SK-N-MC (cell line): ENCODE results near the gene NCAPD2.

Source experiments
- DNase-seq: peaks from one replicate; pipeline ENCODE4 v3.0.0-alpha.2; 2011; ENCODE audit warnings: low read depth, low spot score
- H3K27ac ChIP-seq: fragments of 200-600 bp; sonication (generic); 2 replicates; pipeline ENCODE4 v1.5.1; 2016; ENCODE audit warnings: mixed run types
- H3K36me3 ChIP-seq: fragments of 200-600 bp; sonication (generic); 2 replicates; pipeline ENCODE4 v1.6.1; 2017; ENCODE audit warnings: antibody characterized with exemption, low read length, mixed read lengths; ENCODE audit not compliant: insufficient read depth
- H3K4me3 ChIP-seq: fragments of 200-600 bp; sonication (generic); 2 replicates; pipeline ENCODE4 v1.5.1; 2016
- H3K9ac ChIP-seq: fragments of 200-600 bp; sonication (generic); 2 replicates; pipeline ENCODE4 v1.8.0; 2017; ENCODE audit warnings: mixed run types, mixed read lengths; ENCODE audit not compliant: insufficient read length
- H3K9me3 ChIP-seq: fragments of 200-600 bp; sonication (generic); 2 replicates; pipeline ENCODE4 v1.6.1; 2017; ENCODE audit warnings: low read depth, mild to moderate bottlenecking, antibody characterized with exemption, low read length, moderate library complexity, mixed read lengths
- EZH2 ChIP-seq: fragments of 200-600 bp; sonication (generic); IDR thresholded peaks from one replicate; pipeline ENCODE4 v1.6.1; 2017; ENCODE audit warnings: antibody characterized with exemption
- FOXP2 ChIP-seq: optimal IDR thresholded peaks from 2 replicates; pipeline ENCODE3; 2011; ENCODE audit warnings: mild to moderate bottlenecking, moderate library complexity; ENCODE audit not compliant: insufficient read depth; ENCODE audit errors: extremely low read length, control extremely low read depth
- POLR2AphosphoS5 ChIP-seq: IDR thresholded peaks from 2 replicates; pipeline ENCODE4 v1.6.1; 2012; ENCODE audit warnings: mild to moderate bottlenecking, low read depth, low read length, borderline replicate concordance

Gene NCAPD2

GRCh38 chr12:6528539-6529235 is 34.8 kb downstream of the NCAPD2 start:
- Histone ChIP-seq H3K9ac (no peak overlapping the region), H3K9me3 (no peaks in the 10 kb centered on the region), H3K4me3 (no peak overlapping the region), H3K36me3 (peaks cover 87% of the 10 kb centered on the region), H3K27ac (peak overlapping the region; percentile 27; the same call in 1 of the 2 replicates)
- DNase-seq = no peak
- TF ChIP-seq POLR2AphosphoS5 (no peak), EZH2 (no peak), FOXP2 (no peak)

GRCh38 chr12:6529291-6529737 is 35.4 kb downstream of the NCAPD2 start:
- peaks cover 81% of the 10 kb centered on the region for H3K36me3 ChIP-seq
- TF ChIP-seq EZH2 (no peak), POLR2AphosphoS5 (no peak), FOXP2 (no peak)
- H3K9ac ChIP-seq = no peak overlapping the region
- no peak overlapping the region for H3K4me3 ChIP-seq
- H3K9me3 ChIP-seq = no peaks in the 10 kb centered on the region
- peak overlapping the region; percentile 27; the same call in 1 of the 2 replicates for H3K27ac ChIP-seq
- DNase-seq = no peak

- Histone ChIP-seq H3K9me3 (no peaks in the 10 kb centered on the region), H3K9ac (no peak overlapping the region), H3K4me3 (no peak overlapping the region), H3K27ac (peak overlapping the region; percentile 96), H3K36me3 (peaks cover 78% of the 10 kb centered on the region)
- TF ChIP-seq POLR2AphosphoS5 (no peak; the same call in 1 of the 2 replicates), FOXP2 (no peak), EZH2 (no peak)
- no peak for DNase-seq
These were observed 36.8 kb downstream of the NCAPD2 start for GRCh38 chr12:6530576-6531260.

- TF ChIP-seq EZH2 (no peak), FOXP2 (no peak), POLR2AphosphoS5 (no peak; the same call in 1 of the 2 replicates)
- peak overlapping the region; percentile 98 for H3K9ac ChIP-seq
- no peaks in the 10 kb centered on the region for H3K9me3 ChIP-seq
- peak overlapping the region; percentile 97 for H3K4me3 ChIP-seq
- H3K36me3 ChIP-seq = peaks cover 78% of the 10 kb centered on the region
- peak overlapping the region; percentile 96 for H3K27ac ChIP-seq
- DNase-seq = no peak
These were observed 38.4 kb downstream of the NCAPD2 start for GRCh38 chr12:6532051-6532926.

GRCh38 chr12:6532927-6533652 is 39.2 kb downstream of the NCAPD2 start:
- TF ChIP-seq POLR2AphosphoS5 (peak; percentile 66; the same call in 1 of the 2 replicates), EZH2 (no peak), FOXP2 (no peak)
- Histone ChIP-seq H3K27ac (peak overlapping the region; percentile 96), H3K36me3 (peaks cover 78% of the 10 kb centered on the region), H3K9me3 (no peaks in the 10 kb centered on the region), H3K9ac (peak overlapping the region; percentile 98), H3K4me3 (peak overlapping the region; percentile 97)
- DNase-seq = no peak

GRCh38 chr12:6533653-6533922 is 39.7 kb downstream of the NCAPD2 start:
- no peak for DNase-seq
- peaks cover 78% of the 10 kb centered on the region for H3K36me3 ChIP-seq

GRCh38 chr12:6533923-6534694 is 40.2 kb downstream of the NCAPD2 start, which contains the start of gene GAPDH:
Gene GAPDH, plus strand, starts transcription at chr12:6534517. Its CDS starts 316 bp downstream, at chr12:6534833.
- peaks cover 75% of the 10 kb centered on the region for H3K36me3 ChIP-seq
- H3K9me3 ChIP-seq = no peaks in the 10 kb centered on the region
- peak; percentile 59 for DNase-seq
- peak within 1 kb of the TSS; percentile 98 for H3K9ac ChIP-seq
- H3K4me3 ChIP-seq = peak within 1 kb of the TSS; percentile 97
- no peak for TF ChIP-seq FOXP2
- TF ChIP-seq POLR2AphosphoS5 = peak; percentile 100
- no peak for TF ChIP-seq EZH2
- H3K27ac ChIP-seq = peak within 1 kb of the TSS; percentile 96

More at GRCh38 chr12:6533653-6533922, 39.7 kb downstream of the NCAPD2 start:
- no peak for TF ChIP-seq FOXP2
- no peak for TF ChIP-seq POLR2AphosphoS5
- TF ChIP-seq EZH2 = no peak
- H3K9me3 ChIP-seq = no peaks in the 10 kb centered on the region
- peak overlapping the region; percentile 96 for H3K27ac ChIP-seq
- peak overlapping the region; percentile 97 for H3K4me3 ChIP-seq
- H3K9ac ChIP-seq = peak overlapping the region; percentile 98

- H3K9ac ChIP-seq = peak overlapping the region; percentile 98
- H3K4me3 ChIP-seq = peak overlapping the region; percentile 97
- no peaks in the 10 kb centered on the region for H3K9me3 ChIP-seq
- DNase-seq = no peak
- H3K36me3 ChIP-seq = peaks cover 69% of the 10 kb centered on the region
- peak overlapping the region; percentile 96 for H3K27ac ChIP-seq
- no peak for TF ChIP-seq EZH2
These were observed 40.7 kb downstream of the NCAPD2 start for GRCh38 chr12:6534695-6534944.
